SKM-1 (cell line): ENCODE measurements around the gene FBXO7.

ENCODE experiments used
- DNase-seq: peaks from one replicate; lab custom pipeline; 2025; ENCODE audit not compliant: unreplicated experiment; lab: John Stamatoyannopoulos, UW

The FBXO7 gene

GRCh38 chr22:32531228-32531627 is 56.6 kb downstream of the FBXO7 start:
- DNase-seq = no peak

GRCh38 chr22:32531931-32532819 is 57.6 kb downstream of the FBXO7 start:
- no peak for DNase-seq

GRCh38 chr22:32532820-32533128 is 58.2 kb downstream of the FBXO7 start:
- no peak for DNase-seq

DNA sequence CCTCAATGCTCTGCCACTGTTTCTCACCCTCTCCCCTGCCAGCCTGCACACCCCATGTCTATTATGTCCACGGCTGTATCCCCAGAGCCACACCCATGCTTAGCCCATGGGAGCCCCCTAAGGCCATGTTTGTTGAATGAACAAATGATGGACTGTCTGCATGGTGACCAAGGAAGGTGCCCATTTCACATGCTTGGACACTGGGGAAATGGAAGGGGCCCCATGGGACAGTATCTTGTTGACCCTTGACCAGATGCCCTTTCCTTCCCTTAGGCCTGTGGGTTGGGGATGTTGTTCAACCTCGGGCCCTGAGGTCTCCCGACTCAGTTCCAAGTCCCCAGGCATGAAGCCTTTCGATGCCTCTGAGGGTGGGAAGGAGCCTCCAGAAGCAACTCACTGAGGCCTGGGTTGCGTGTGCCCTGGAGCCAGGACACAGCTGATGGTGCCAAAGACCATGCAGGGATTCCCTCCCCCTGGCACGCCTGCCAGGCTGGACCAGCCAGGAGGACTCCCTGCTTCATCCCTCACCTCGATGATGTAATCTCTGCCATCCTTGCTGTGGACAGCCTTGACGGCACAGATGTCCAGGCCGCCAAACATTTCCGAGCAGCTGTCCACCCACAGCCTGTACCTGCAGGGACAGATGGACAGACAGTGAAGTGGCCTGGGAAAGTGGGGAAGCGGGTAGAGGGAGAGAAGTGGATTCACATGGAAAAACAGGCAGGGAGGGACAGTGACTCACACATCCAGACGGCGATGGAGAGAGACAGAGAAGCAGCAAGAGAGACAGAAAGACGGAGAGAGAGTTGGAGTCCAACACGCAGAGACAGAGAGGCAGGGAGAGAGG is 58.9 kb downstream of the FBXO7 start:
- no peak for DNase-seq

GRCh38 chr22:32534252-32535235 is 59.9 kb downstream of the FBXO7 start:
- no peak for DNase-seq

DNA sequence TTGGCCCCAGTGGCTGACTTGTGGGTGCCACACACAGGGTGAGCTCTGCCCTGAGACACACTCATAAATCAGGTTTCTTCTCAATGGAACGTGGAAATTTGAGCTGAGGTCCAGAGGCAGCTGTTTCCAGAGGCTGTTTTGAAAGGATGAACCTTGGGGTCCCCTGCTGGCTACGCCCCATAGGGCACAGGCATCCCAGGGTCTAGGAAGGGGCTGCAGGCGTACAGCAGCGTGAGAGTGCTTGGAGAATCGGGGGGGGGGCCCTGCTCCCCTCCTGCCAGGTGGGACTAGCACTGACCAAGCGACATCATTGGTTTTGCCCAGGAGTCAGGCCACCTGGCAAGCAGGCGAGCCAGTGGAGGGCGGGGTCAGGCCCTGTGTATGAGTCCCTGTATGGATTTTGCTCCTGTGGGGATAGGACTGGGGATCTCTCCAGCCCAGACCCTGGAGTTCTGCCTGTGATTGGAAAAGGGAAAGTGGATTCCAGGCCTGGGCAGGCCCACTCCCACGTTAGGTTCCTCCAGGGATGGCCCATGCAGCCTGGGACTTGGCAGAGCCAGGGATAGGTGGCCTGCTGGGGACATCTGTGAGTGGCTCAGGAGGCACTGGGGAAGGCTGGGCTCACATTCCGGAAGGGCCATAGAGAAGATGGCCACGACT is 61.0 kb downstream of the FBXO7 start:
- DNase-seq = no peak

- DNase-seq = no peak
Observed at GRCh38 chr22:32536352-32536751, 61.7 kb downstream of the FBXO7 start.

DNA sequence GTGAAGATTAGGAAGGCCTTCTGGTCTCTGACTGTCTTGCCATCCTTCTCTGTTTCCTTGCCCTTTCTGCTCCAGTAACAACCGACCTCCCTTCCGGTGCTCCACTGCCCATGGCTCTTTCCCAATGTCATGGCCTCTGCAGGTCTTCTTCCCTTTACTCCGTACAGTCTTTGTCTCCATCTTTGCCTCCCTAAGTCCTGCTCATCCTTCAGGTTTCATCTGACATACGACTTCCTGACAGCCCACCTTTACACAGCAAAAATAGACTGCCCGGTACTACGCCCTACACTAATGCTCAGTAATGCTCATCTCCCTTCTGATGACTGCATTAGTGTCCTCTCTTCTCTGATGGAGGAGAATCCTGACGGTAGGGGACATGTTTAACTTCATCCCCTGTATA is 63.9 kb downstream of the FBXO7 start:
- DNase-seq = no peak

DNA sequence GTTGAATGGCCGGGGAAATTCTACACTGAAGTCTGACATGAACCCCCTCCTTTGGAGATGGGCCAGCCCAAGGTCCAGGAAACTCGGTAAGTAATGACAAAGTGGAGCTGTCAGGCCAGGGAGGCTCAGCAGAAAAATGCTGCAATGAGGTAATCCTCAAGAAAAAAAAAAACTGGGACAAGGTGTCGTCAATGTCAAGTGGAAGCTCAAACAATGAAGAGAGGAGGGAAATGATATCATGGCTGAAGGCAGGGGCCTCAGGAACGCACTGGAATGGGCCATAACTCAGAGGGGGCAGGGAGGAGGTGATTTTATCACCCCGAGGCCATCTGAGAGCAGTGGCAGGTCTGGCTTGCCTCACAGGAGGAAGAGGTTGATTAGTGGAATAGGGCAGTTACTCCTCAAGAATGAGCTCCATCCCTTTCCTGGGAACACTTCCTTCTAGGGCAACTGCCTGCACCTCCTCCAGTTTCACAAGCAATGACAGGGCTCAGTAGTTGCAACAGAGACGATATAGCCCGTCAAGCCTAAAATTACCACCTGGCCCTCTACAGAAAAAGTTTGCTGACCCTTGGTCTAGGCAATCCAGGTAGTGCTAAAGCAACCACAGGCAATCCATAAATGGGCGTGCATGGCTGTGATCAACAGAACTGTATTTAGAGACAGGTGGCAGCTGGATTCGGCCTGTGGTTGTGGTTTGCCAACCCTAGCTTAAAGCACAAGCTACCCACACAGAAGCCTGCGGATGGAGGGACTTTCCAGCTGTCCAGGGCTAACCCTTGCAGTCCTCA is 65.2 kb downstream of the FBXO7 start:
- no peak for DNase-seq

DNA sequence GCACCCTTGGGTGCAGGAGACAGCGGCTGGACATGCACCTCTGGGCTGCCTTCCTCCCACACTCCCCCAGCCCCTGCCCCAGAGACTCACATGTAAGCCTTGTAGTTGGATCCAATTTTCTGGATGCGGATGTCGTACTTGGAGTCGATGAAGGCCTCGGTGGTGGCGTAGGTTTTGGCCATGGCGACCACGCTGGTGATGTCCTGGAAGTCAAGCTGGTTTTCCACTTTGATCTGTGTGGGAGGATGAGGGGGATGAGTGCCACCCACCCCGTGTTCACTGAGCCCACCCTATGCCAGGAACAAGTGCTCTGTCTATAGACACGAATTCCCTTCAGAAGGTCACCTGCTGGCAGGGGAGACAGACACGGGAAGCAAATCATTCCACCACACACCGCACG is 66.9 kb downstream of the FBXO7 start:
- no peak for DNase-seq

GRCh38 chr22:32542066-32542676 is 67.6 kb downstream of the FBXO7 start:
- DNase-seq = no peak

DNA sequence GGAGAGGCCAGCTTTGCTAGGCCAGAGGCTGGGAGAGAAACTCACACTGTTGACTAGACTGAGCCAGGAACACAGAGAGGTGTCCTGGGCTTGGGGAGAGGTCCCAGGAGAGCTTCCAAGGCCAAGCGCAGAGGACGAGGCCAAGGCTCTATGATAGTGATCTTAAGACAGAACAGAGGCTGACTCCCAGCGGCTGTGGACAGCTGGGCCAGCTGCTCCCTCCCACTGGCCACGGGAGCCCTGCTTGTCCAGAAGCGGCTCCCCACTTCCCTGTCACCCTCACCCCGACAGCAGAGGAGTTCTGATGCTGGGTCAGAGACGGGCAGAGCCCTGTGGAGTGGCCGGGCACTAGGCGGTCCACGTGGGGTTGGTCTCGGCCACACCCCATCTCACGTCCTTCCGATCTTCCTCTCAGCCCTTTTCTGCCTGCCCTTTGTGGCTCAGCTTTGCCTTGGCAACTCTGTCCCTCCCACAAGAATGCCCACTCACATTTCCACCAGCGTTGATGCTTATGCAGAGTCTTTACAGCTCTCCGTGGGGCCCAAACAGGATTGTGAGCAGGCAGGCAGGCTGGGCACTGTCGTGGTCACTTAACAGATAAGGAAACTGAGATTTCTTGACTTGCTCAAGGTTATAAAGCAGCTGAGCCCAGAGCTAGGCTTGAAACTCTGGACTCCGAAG is 68.2 kb downstream of the FBXO7 start:
- no peak for DNase-seq

- DNase-seq = no peak
Observed at GRCh38 chr22:32544953-32545558, 70.4 kb downstream of the FBXO7 start.

DNA sequence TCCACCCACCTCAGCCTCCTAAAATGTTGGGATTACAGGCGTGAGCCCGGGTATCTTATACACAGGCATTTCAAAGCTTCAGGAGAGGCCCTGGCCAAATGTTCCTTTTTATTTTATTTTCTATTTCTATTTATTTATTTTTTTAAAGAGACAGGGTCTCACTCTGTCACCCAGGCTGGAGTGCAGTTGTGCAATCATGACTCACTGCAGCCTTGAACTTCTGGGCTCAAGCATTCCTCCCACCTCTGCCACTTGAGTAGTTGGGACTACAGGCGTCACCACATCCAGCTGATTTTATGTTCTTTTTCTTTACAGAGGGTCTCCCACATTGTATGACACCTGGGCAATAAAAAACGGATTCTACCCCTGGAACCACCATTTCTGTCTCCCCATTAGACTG is 71.2 kb downstream of the FBXO7 start:
- no peak for DNase-seq

DNA sequence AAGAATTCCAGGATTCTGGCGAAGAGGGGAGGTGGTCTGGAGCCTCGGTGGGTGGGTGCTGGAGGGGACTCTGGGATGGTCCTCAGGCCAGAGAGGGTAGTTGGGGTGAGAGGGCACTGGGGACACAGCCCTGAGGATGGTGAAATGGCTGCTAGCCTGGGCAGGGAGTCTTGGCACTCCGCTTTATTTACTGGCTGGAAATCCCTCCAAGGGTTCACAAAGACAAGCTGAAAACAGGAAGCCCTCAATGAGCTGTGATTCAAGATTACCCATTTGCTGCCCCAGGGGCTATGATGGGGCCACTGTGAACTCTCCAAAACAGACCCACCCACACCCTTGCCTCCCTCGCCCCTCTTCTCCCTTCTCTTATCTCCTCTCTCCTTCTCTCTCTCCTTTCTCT is 71.9 kb downstream of the FBXO7 start:
- DNase-seq = no peak

DNA sequence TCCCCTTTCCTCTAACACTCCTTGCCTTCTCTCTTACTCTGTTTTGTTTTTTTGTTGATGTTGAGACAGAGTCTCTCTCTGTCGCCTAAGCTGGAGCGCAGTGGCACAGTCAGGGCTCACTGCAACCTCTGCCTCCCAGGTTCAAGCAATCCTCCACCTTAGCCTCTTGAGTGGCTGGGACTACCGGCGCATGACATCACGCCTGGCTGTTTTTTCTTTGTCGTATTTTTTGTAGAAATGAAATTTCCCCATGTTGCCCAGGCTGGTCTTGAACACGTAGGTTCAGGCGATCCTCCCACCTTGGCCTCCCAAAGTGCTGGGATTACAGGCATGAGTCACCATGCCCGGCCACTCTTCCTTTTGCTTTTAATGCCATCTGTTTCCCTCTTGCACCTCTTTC is 72.3 kb downstream of the FBXO7 start:
- no peak for DNase-seq

GRCh38 chr22:32548039-32548438 is 73.4 kb downstream of the FBXO7 start:
- DNase-seq = no peak
